HG03103 (cell line): ENCODE results near the gene AGPAT2.

Experiments
- ATAC-seq: cut with Tn5 transposase; IDR thresholded peaks from one replicate; pipeline ENCODE4 v1.9.1; 2021; ENCODE audit warnings: low read depth; ENCODE audit not compliant: unreplicated experiment

Gene AGPAT2

DNA sequence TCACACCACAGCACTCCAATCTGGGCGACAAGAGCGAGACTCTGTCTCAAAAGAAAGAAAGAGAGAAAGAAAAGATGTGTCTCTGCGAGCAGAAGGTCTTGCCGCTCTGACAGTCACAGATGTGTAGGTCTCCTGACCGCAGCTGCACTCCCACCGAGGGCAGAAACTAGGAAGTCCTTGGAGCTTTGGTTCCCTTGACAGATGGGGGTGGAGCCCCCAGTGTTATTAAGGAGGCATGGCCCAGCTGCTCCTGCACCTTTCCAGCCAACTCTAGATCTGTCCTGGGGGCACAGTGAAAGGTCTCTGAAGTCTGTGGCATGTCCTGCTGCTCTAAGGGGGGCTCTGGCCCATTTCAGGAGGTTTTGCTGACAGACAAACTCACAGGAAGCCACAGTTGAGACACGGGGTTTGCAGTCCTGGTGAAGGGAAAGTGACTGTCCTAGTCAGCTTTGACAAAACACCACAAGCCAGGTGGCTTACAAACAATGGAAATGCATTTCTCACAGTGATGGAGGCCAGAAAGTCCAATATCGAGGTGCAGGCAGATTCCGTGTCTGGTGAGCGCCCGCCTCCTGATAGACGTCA lies 16.1 kb upstream of the AGPAT2 start:
- no peak for ATAC-seq

DNA sequence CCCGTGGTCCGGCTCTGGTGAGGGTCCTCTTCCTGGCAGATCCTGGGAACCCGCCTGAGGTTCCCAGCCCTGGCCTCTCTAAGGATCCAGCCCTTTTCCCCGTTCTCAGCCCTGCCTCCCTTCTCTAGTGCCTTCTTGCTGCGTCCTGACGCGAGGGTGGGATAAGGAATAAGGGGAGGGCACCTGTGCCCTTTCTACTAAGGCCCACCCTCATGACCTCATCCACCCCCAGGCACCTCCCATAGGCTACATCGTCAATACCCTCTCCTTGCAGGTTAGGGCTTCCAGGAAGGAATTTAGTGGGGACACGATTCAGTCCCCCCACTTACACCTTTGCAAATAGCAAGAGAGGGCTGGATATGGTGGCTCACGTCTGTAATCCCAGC lies 14.4 kb upstream of the AGPAT2 start:
- no peak for ATAC-seq

DNA sequence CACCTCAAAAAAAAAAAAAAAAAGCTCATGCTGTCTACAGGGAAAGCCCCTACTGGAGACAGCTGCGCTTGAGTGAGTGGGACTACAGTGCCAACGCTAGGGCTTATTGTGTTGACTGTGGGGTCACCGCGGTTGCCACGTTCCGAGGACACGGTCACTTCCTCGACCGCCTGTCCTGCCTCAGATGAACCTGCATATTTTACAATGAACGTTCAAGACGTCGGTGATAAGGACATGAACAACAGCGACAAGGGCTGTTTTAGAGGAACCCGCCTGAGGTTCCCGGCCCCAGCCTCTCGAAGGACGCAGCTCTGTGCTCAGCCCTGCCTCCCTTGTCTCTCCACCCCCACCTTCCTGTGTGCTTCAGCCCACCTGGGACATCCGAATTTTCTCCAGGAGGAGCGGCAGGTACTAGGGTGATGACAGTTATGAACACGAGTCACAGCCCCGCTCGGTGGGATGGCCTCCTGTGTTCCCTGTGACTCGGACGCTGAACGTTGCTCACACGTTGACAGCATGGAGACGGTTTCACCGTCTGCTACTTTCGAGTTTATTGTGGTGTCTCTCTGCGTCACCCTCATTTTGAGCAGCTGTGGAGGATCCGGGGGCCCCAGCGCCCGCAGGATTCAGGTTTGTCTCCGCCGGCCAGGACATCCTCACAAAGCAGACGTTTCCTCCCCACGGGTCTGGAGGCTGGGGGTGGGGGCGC lies 13.9 kb upstream of the AGPAT2 start:
- ATAC-seq = no peak

DNA sequence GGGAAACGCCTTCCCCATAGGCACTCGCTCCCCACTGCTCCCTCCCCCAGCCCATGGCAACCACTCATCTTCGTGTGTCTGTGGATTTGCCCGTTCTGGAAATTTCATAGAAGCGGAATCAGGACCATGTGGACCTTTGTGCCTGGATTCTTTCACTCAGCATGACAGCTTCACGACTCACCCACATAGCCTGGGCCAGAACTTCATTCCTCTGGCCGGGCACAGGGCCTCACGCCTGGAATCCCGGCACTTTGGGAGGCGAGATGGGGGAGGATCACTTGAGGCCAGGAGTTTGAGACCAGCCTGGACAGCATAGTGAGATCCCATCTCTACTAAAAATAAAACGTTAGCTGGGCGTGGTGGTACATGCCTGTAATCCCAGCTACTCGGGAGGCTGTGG lies 13.0 kb upstream of the AGPAT2 start:
- ATAC-seq = no peak

DNA sequence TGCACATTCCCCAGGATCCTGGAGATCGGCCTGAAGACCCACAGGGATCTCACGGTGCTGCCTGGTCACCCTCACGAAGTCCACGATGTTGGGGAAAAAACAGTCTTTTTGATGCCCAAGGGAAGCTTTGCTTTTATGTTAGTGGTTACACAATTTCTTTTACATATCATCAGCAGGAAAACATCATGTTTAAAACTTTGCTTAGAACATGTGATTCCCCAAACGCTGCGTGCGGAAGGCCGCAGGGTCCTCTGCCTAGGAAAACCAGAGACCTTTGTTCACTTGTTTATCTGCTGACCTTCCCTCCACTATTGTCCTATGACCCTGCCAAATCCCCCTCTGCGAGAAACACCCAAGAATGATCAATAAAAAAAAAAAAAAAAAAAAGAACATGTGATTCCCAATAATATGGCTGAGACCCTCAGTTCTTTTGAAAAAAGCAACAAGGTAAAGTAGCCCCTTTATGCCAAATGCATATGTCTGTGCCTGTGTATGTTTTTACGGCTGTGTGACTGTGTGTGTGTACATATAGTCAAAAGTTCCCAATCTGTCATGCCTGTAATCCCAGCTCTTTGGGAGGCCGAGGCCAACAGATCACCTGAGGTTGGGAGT lies 11.5 kb upstream of the AGPAT2 start:
- ATAC-seq = no peak

DNA sequence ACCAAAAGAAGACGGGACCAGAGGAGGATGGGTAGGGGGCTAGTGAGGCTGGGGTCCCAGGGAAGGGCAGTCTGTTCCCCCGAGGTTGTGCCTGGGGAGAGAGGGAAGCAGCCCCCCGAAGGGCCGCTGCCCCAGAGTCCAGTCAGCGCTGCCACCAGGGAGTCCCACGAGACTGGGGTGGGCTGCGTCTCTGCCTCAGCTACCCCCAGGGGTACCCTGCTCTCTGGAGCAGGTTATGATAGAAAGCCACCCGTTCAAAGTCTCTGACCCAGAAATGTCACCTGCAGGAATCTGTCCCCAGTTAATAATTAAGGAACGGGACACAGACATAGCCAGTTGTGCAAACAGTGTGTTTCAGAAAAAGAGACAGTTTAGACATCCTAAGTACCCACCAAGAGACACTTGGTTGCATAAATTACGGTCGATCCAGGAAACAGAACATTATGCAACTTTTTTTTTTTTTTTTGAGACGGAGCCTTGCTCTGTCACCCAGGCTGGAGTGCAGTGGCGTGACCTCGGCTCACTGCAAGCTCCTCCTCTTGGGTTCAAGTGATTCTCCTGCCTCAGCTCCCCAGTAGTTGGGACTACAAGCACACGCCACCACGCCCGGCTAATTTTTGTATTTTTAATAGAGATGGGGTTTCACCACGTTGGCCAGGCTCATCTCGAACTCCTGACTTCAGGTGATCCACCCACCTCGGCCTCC lies 10.7 kb upstream of the AGPAT2 start:
- no peak for ATAC-seq

DNA sequence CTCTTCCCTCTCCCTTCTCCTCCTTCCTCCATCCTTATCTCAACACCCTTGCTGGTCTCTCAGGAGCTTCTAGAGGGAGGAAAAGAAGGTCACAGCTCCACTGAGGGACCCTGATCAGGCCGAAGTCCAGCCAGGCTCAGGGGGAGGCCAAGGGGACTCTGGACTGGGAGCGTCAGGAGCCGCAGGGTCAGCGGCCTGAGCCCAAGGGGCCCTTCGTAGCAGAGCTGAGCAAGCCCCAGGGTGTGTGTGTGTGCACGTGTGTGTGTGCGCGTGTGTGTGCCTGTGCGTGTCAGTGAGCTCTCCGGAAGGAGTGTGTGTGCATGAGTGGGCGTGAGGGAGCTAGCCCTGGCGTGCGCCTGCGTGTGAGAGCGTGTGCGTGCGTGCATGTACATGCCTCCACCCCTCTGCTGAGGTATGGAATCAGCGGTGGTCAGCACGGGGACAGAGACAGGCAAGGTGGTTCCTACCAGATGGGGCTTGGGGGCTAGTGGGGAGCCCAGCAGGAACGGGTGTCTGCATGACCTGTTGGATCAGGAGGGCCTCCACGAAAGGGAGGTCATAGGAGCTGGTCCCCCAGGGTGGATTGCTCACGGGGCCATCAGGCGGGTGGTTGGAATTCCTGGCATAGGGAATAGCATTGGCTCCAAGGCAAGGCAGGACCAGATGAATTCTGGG lies 10.0 kb upstream of the AGPAT2 start:
- no peak for ATAC-seq

DNA sequence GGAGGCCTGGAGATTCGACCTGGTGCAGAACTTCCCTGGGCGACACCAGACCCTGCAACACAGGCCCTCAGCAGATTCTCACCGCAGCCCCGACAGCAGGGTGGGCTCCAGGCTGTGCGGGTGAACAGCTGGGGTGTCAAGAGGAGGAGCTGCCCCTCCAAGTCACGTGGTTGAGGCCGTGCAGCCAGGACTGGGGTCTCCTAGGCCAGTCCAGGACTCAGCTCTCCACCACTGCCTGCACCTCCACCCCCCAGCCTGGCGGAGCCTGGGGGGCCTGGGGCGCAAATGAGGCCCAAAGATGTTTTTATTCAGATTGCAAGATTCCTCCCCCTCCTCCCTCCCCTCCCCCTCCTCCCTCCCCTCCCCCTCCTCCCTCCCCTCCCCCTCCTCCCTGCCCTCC lies 9.2 kb upstream of the AGPAT2 start:
- ATAC-seq = no peak

DNA sequence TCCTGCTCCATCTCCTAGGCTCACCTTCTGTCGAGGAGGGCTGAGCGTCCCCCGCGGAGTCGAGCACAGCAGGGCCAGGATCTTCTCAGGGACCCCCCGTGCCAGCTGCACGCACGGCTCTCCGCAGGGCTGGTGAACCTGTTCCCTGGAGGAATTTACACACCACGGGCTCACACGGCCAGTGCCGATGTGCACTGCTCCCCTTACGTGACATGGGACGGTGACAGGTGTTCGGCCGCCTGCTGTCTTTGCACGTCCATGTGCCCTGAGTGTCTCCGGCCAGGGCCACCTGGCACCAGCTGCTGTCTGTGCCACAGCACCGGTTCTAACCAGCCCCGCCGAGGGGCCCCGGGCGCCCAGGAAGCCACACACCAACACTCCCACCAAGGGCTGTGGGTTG lies 8.7 kb upstream of the AGPAT2 start:
- no peak for ATAC-seq

DNA sequence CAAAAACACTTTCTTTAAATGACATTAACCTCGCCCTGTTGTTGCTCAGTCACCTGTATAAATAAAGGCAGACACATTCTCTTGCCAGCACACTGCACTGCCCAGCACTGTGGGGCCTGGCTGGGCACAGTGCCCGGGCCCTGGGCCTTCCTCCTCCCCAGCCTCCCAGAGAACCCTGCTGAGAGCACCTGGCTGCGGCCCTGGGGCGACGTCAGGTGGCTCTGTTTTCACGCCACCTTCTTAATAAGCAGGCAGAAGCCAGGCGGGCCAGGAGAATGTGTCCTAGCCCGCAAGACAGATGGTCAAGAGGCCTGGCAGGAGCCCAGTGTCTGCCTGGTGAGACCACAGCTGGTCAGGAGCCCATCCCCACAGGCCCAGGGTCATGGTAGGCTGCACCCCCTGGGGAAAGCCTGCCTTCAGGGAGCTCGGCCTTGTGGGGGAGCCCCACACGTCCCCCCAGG lies 8.2 kb upstream of the AGPAT2 start:
- ATAC-seq = no peak

DNA sequence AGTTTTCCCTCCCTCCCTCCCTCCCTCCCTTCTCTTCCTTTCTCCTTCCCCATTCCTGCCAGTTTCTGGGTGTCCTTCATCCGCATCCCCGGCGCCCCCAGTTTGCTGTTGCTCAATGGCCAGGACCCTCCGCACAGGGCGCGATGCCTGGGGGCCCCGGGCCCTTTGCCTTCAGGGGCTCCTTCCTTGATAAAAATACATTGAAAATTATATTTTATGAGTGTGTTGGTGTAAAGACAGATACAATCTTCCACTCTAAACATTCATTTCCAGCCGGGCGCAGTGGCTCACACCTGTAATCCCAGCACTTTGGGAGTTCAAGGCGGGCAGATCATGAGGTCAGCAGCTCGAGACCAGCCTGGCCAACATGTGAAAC lies 7.6 kb upstream of the AGPAT2 start:
- ATAC-seq = no peak

DNA sequence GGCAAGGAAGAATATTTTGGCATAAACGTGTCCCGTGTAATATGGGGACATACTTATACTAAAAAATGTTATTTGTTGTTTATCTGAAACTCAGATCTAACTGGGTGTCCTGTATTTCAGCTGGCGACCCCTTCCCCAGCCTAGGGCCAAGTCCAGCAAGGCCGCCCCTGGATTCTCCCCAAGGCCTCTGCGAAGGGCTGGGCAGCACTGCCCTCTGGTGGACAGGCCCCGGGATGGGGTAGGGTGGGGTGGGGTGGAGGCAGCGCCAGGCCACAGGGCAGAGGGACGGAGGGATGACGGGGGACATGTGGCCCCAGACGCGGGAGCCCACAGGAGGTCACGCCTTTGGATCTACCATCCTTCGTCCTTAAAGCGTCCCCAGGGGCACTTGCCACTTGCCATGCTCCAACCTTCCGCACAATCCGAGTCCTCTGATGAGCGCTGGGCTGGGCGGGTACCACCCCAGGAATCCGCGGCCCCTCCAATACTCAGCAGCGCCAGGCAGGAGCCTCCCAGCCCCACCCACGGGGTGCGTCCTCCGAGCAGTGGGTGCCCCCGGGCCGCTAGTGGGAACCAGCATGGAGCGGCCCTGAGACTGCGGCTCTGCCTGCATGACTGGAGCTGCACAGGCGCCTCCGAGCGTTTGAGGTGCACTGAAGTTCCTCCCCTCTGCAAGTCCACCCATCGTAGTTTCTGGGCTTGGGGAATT lies 7.1 kb upstream of the AGPAT2 start:
- ATAC-seq = no peak

DNA sequence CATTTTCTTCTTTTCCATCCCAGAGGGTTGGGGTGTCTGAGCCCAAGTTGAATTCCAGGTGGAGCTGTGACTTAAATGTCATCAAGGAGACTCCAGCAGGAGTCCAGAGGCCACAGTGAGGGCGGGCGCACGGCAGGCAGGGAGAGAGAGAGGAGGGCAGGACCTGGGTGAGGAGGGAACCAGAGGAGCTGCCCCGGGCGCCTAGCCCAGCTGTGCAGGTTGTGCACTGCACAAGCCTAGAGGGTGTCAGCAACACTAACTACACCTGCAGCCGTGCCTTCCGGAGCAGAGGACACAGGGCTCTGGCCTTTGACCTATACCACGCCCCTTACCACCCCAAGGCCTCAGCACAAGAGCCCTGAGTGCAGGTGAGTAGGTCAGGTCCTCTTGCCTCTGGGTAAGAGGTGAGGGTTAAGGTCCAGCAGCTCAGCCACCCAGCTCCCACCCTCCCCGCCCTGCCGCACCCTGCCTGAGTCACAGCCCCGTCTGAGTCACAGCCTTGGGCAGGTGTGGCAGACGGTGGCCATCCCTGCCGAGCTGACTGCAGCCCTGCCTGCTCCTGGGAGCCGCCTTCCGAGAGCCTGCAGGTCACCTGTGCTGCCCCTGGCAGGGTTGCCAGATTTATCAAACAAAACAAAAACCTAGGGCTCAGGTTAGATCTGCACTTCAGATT lies 6.4 kb upstream of the AGPAT2 start:
- ATAC-seq = no peak

DNA sequence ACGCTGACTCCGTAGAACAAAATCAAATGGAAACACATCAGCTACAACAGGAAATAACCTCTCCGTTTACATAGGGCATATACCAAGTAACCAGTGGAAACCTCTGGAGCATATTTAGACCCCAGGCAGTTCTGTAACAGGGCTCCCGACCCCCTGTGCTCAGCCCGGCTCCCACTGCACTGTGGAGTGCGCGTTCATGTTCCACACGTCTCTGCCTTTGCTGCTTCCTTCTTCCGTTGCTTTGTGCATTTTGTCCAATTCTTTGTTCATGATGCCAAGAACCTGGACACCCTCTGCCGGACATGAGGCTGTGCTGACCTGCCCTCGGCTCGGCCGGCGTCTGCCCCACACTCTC lies 5.9 kb upstream of the AGPAT2 start:
- no peak for ATAC-seq

DNA sequence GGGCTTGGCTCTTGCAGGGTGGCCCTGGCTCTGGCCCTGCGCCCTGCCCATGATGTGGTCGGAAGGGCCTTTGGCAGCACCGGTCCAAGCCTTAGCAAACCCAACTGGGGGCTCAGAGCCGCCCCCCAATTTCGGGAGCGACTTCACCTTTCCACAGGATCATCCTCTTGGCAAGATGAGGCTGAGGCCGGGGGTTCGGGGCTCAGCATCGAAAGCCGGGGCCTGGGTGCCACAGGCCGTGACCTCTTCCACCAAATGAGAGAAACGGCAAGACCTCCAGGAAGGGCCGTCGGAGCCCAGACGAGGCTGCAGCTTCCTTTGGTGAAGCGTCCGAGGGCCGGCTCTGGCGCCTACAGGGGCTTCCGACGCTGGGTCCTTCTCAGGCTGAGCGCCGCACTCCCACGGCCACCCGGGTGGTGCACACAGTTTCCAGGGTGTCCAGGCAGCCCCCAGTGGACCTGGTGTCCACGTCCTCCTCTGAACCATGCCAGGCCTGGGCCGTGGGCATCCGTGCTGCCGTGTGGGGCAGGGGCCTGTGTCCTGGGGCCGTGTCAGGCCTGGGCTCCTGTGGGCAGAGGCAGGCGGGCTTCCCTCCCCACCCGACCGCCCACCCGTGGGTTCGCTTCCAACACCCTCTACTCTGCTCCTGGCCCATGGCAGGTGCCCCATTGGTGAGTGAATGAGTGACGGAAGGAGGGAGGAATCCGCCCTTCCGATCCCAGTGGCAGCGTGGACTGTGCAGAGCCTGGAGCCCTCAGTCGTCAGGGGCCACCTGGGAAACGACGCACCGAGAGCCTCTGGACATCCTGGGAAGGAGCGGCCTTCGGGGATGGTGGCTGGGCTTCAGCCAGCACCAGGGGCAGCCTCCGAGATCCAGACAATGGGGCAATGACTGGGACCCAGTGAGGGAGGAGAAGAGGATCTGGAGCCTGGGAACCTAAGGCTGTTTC lies 5.2 kb upstream of the AGPAT2 start:
- ATAC-seq = no peak

DNA sequence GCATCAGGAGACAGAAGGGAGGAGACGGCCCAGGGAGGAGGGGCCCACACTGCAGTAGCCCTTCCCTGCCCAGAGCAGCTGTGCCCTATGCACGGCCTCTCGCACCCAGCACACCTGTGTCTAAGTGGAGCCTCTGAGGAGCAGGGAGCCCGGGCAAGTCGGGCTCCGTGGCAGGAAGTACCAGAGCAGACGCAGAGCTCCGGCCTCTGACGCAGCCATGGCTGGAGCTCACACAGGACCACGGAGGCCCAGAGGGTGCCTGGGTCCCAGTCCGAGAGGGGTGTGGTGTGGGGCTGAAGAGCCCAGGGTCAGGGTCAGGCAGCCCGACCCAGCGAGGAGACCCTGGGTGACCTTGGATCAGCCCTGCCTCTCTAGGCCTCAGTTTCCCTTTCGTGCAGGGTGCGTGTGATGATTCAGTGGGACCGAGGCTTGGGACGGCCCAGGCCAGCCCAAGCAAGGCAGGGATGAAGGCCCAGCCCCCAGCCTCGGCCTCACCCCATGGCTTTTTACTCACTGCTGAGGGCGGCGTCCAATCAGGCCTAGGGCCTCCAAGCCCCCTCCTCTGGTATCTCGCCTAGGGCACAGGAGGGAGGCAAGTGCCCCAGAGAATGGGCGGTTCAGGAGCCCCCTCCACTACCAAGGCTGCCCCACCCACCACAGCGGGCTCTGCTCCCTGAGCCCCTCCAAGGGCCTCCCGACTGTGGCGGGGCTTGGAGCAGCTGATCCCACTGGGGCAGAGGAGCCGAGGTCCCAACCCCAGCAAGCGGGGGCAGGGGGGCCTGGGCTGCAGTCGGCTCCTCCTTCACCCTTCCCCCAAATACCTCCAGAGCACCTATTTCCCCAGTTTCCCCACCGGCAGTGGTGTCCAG lies 4.3 kb upstream of the AGPAT2 start:
- no peak for ATAC-seq

DNA sequence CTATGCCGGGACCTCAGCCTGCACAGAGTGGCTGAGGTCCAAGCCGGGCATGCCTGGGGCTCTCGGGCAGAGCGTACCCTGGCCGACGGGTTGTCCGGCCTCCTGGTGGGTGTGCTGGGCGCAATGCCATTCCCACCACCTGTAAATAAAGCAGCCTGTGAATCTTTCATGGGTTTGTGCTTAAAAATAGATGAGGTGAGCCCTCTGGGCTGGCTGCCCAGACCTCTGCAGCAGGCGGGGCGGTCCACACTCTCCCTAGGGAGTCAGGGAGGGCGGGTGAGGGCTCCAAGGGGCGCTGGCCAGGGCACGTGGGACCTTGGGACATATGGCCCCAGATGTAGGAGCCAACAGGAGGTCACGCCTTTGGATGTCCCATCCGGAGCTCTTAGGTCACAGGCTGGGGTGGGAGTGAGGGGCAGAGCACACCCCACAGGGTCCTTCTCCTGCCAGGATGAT lies 3.6 kb upstream of the AGPAT2 start:
- no peak for ATAC-seq
